CD14-positive monocyte (primary cell): ENCODE data around the gene SLC25A30. TPM values are rescaled to one million over a fixed set of nuclear protein-coding genes. Genes with fewer than 3 reads are reported as not detected.

ENCODE experiments used
- DNase-seq, 3 donors: peaks; one replicate each; pipeline ENCODE4 v3.0.0-alpha.2; 2011 to 2022
- H2AFZ ChIP-seq: 2 replicates; pipeline ENCODE4 v1.6.0; 2012; ENCODE audit warnings: mild to moderate bottlenecking, low read depth, low read length, inconsistent platforms; ENCODE audit not compliant: insufficient read depth, poor library complexity, severe bottlenecking
- H3K27ac ChIP-seq, 2 donors: 1 replicate in 1 of 2; 2 replicates in 1 of 2; pipeline ENCODE4 v1.5.1; 2012 to 2013; ENCODE audit warnings: low read length in 2 of 2, control low read depth in 1 of 2, inconsistent platforms in 1 of 2, low read depth in 1 of 2, mild to moderate bottlenecking in 1 of 2
- H3K27me3 ChIP-seq, 2 donors: one replicate each; pipeline versions ENCODE4 v1.6.0 to v1.6.1; 2011 to 2013; ENCODE audit warnings: low read length in 2 of 2; ENCODE audit not compliant: control insufficient read depth in 2 of 2, insufficient read depth in 2 of 2
- H3K36me3 ChIP-seq, 2 donors: replicated peaks in 1 of 2; 1 replicate in 1 of 2; 2 replicates in 1 of 2; pipeline versions ENCODE4 v1.5.1 to v1.6.1; 2012 to 2013; ENCODE audit warnings: low read length in 2 of 2, control low read depth in 1 of 2, inconsistent platforms in 1 of 2, mild to moderate bottlenecking in 1 of 2; ENCODE audit not compliant: insufficient read depth in 2 of 2, control insufficient read depth in 1 of 2
- H3K4me1 ChIP-seq, 2 donors: 1 replicate in 1 of 2; 2 replicates in 1 of 2; pipeline versions ENCODE4 v1.5.1 to v1.6.1; 2012 to 2013; ENCODE audit warnings: low read length in 2 of 2, control low read depth in 1 of 2, inconsistent platforms in 1 of 2, mild to moderate bottlenecking in 1 of 2, moderate library complexity in 1 of 2; ENCODE audit not compliant: insufficient read depth in 2 of 2, control insufficient read depth in 1 of 2
- H3K4me2 ChIP-seq: replicated peaks from 2 replicates; pipeline ENCODE3; 2012; ENCODE audit warnings: low read length, moderate library complexity, mild to moderate bottlenecking; ENCODE audit not compliant: poor library complexity, severe bottlenecking; ENCODE audit errors: extremely low read depth
- H3K4me3 ChIP-seq, 3 experiments: fragments of 200-600 bp in 1 of 3; sonication (generic) in 1 of 3; replicated peaks in 1 of 3; 1 replicate in 2 of 3; 2 replicates in 1 of 3; pipeline ENCODE4 v1.5.1; 2011 to 2013; ENCODE audit warnings: low read length in 3 of 3, mild to moderate bottlenecking in 3 of 3, control low read depth in 2 of 3, low read depth in 2 of 3, inconsistent platforms in 1 of 3, moderate library complexity in 1 of 3
- H3K79me2 ChIP-seq: 2 replicates; pipeline ENCODE4 v1.6.0; 2012; ENCODE audit warnings: mild to moderate bottlenecking, control low read depth, inconsistent platforms, low read length, moderate library complexity; ENCODE audit not compliant: insufficient read depth
- H3K9ac ChIP-seq: 2 replicates; pipeline ENCODE4 v1.6.0; 2017; ENCODE audit warnings: low read length, mild to moderate bottlenecking; ENCODE audit not compliant: insufficient read depth, poor library complexity, severe bottlenecking
- H3K9me3 ChIP-seq, 2 donors: replicated peaks in 1 of 2; 1 replicate in 1 of 2; 2 replicates in 1 of 2; pipeline versions ENCODE4 v1.5.1 to v1.6.1; 2012 to 2013; ENCODE audit warnings: low read length in 2 of 2, control low read depth in 1 of 2; ENCODE audit not compliant: control insufficient read depth in 1 of 2, insufficient read depth in 1 of 2
- H4K20me1 ChIP-seq: 2 replicates; pipeline ENCODE4 v1.6.0; 2012; ENCODE audit warnings: mild to moderate bottlenecking, low read length, control low read depth, moderate library complexity; ENCODE audit not compliant: insufficient read depth
- H3K27ac Mint-ChIP-seq, 7 donors: one replicate each; pipeline ENCODE4 v1.8.0; 2020; ENCODE audit warnings: mild to moderate bottlenecking in 7 of 7, mixed read lengths in 7 of 7, moderate library complexity in 6 of 7, inconsistent platforms in 2 of 7
- H3K27me3 Mint-ChIP-seq, 3 donors: one replicate each; pipeline ENCODE4 v1.8.0; 2021 to 2022; ENCODE audit warnings: low read depth in 3 of 3, mild to moderate bottlenecking in 3 of 3, mixed read lengths in 3 of 3, moderate library complexity in 3 of 3, inconsistent platforms in 1 of 3
- H3K36me3 Mint-ChIP-seq, 2 donors: one replicate each; pipeline ENCODE4 v1.8.0; 2020; ENCODE audit warnings: mixed read lengths in 2 of 2, inconsistent platforms in 1 of 2, mild to moderate bottlenecking in 1 of 2
- H3K4me1 Mint-ChIP-seq: one replicate; pipeline ENCODE4 v1.8.0; 2020; ENCODE audit warnings: mild to moderate bottlenecking, mixed read lengths
- H3K4me3 Mint-ChIP-seq, 2 donors: one replicate each; pipeline ENCODE4 v1.8.0; 2020; ENCODE audit warnings: mild to moderate bottlenecking in 2 of 2, mixed read lengths in 2 of 2, moderate library complexity in 1 of 2
- H3K9me3 Mint-ChIP-seq, 7 donors: one replicate each; pipeline ENCODE4 v1.8.0; 2020 to 2022; ENCODE audit warnings: mixed read lengths in 7 of 7, mild to moderate bottlenecking in 6 of 7, moderate library complexity in 6 of 7, inconsistent platforms in 2 of 7
- WGBS: methylation state at CpG from one replicate; pipeline ENCODE4 v1.1.5; 2013; ENCODE audit warnings: missing lambda C conversion rate; ENCODE audit not compliant: insufficient coverage; 5-methylcytosine and 5-hydroxymethylcytosine counted together
- intact Hi-C, 2 donors: fragments of 100-400 bp; cut with micrococcal nuclease; formaldehyde crosslinking; loops; one replicate each; pipeline versions ENCODE4 v1.15.0 to v1.15.1; 2023
- polyA plus RNA-seq, 3 donors: library from polyadenylated mRNA; depleted of rRNA in 1 of 3; unstranded in 2 of 3; stranded (reverse) in 1 of 3; fragments of 300-500 nt in 2 of 3; fragments of >200 nt in 1 of 3; fragmentation: Illumina TruSeq in 2 of 3; gene quantifications; 1 replicate in 2 of 3; 2 replicates in 1 of 3; pipeline ENCODE4 v1.2.3, GENCODE V29; 2012 to 2021
- TF ChIP-seq, protein P1 (sequence below): fragments of 200-600 bp; IDR thresholded peaks from one replicate; pipeline ENCODE4 v1.8.0; 2022; ENCODE audit warnings: antibody characterized with exemption, mild to moderate bottlenecking

The SLC25A30 gene
- polyA plus RNA-seq, 3 donors: 0.92 to 14.0 (median 2.3) TPM

DNA sequence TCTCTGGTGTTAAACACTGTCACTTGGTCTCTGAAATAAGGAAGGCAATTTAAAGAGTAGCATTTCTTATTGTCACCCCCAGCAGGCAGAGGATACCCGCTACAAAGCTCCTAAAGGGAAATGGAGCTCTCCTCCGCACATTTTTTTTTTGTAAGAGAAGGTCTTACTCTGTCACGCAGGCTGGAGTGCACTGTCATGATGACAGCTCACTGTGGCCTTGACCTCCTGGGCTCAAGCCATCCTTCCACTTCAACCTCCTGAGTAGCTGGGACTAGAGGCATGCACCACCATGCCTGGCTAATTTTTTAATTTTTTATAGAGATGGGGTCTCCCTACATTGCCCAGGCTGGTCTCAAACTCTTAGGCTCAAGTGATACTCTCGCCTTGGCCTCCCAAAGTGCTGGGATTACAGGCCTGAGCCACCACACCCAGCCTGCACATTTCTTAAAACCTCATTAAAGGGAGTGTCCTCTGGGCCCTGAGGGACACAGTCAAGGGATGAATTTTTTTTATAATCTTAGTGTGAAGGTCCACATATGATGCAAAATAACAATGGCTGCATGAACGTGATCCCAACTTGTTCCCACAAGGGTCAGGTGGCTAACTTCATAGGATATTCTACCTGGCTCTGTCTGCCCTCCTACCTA is 32.1 kb downstream of the SLC25A30 start:
- Histone ChIP-seq H3K27me3 (no peaks in the 10 kb centered on the region), H3K4me2 (no peak overlapping the region), H3K4me1 (no peaks in the 10 kb centered on the region), H4K20me1 (no peaks in the 10 kb centered on the region), H3K79me2 (no peaks in the 10 kb centered on the region), H3K36me3 (peaks cover 0 to 16% of the 10 kb centered on the region in 2 donors), H3K9me3 (peaks cover 0 to 2% of the 10 kb centered on the region in 2 donors), H3K27ac (no peak overlapping the region), H2AFZ (no peak overlapping the region), H3K9ac (no peak overlapping the region), H3K4me3 (no peak overlapping the region)
- peaks cover 16 to 24% of the 10 kb centered on the region in 2 donors for H3K36me3 Mint-ChIP-seq
- H3K27ac Mint-ChIP-seq: peak overlapping the region in 1 of 7 donors; percentile 50
- H3K4me1 Mint-ChIP-seq: peaks cover 7% of the 10 kb centered on the region
- TF ChIP-seq, protein P1, sequence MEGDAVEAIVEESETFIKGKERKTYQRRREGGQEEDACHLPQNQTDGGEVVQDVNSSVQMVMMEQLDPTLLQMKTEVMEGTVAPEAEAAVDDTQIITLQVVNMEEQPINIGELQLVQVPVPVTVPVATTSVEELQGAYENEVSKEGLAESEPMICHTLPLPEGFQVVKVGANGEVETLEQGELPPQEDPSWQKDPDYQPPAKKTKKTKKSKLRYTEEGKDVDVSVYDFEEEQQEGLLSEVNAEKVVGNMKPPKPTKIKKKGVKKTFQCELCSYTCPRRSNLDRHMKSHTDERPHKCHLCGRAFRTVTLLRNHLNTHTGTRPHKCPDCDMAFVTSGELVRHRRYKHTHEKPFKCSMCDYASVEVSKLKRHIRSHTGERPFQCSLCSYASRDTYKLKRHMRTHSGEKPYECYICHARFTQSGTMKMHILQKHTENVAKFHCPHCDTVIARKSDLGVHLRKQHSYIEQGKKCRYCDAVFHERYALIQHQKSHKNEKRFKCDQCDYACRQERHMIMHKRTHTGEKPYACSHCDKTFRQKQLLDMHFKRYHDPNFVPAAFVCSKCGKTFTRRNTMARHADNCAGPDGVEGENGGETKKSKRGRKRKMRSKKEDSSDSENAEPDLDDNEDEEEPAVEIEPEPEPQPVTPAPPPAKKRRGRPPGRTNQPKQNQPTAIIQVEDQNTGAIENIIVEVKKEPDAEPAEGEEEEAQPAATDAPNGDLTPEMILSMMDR: no peak
- no peak for DNase-seq
- H3K9me3 Mint-ChIP-seq: peaks cover 0 to 8% (median 5%) of the 10 kb centered on the region in 7 donors
- H3K27me3 Mint-ChIP-seq: peaks cover 0 to 4% (median 0%) of the 10 kb centered on the region in 3 donors
- intact Hi-C loops: no loop called here
- no peak overlapping the region for H3K4me3 Mint-ChIP-seq
- 80% methylated on average over 1 of the region's 5 CpGs for WGBS

DNA sequence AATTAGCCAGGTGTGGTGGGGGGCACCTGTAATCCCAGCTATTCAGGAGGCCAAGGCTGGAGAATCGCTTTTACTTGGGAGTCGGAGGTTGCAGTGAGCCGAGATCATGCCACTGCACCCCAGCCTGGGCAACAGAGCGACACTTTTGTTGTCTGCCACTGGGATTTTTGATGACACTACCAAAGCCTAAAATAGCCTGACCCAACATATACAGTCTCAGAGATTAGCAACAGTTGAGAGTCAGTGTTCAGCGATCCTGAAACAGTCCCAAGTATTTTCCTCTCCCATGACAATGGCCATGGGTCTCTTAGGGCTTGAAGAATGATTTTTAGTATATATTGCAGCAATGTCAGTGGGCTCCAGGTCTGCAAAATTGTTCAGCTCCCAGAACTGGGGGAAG is 32.9 kb downstream of the SLC25A30 start:
- Mint-ChIP-seq H3K4me1 (peaks cover 7% of the 10 kb centered on the region), H3K27ac (no peak overlapping the region), H3K4me3 (no peak overlapping the region), H3K36me3 (peaks cover 9 to 17% of the 10 kb centered on the region in 2 donors), H3K9me3 (peaks cover 0 to 8% (median 5%) of the 10 kb centered on the region in 7 donors), H3K27me3 (peaks cover 0 to 4% (median 0%) of the 10 kb centered on the region in 3 donors)
- no peak overlapping the region for H3K4me2 ChIP-seq
- no peak overlapping the region for H3K9ac ChIP-seq
- WGBS: 96% methylated on average over 3 of the region's 5 CpGs
- TF ChIP-seq, protein P1: no peak
- no peak overlapping the region for H3K27ac ChIP-seq
- H3K4me1 ChIP-seq: no peaks in the 10 kb centered on the region
- intact Hi-C loops: no loop called here
- H3K36me3 ChIP-seq: peaks cover 0 to 9% of the 10 kb centered on the region in 2 donors
- H3K9me3 ChIP-seq: peaks cover 0 to 2% of the 10 kb centered on the region in 2 donors
- H3K4me3 ChIP-seq: no peak overlapping the region
- H3K79me2 ChIP-seq: no peaks in the 10 kb centered on the region
- H2AFZ ChIP-seq: no peak overlapping the region
- H4K20me1 ChIP-seq: no peaks in the 10 kb centered on the region
- H3K27me3 ChIP-seq: no peaks in the 10 kb centered on the region
- DNase-seq: no peak
